ENCODE measurements around the gene ATP1A3.
"Not testable (repeated sequence)": the region's sequence is repeated elsewhere in the genome, so short reads cannot be mapped to it uniquely, and the experiment has no call there.

ATP1A3 gene

GRCh38 chr19:41993612-41994483 lies at the start of gene ATP1A3:
Gene ATP1A3 (minus strand): TSS chr19:41994230. CDS start chr19:41994076, 154 bp downstream.
- DNase-seq (ENCODE audit: low read depth) = peak; percentile 37

- DNase-seq (ENCODE audit: low read depth) = no peak
These were observed 48.6 kb upstream of the ATP1A3 start for GRCh38 chr19:42042455-42043170.

- not testable (repeated sequence) for DNase-seq (ENCODE audit: low read depth)
These were observed 46.5 kb upstream of the ATP1A3 start for GRCh38 chr19:42040491-42040890.

- no peak for DNase-seq (ENCODE audit: low read depth)
These were observed 46.0 kb upstream of the ATP1A3 start for GRCh38 chr19:42040031-42040430.

- DNase-seq (ENCODE audit: low read depth) = no peak
These were observed 44.6 kb upstream of the ATP1A3 start for GRCh38 chr19:42038666-42039065.

- DNase-seq (ENCODE audit: low read depth) = no peak
These were observed 43.6 kb upstream of the ATP1A3 start for GRCh38 chr19:42037649-42038048.

GRCh38 chr19:42034640-42035391 lies 40.8 kb upstream of the ATP1A3 start:
- peak; percentile 50 for DNase-seq (ENCODE audit: low read depth)

GRCh38 chr19:42033413-42033812 lies 39.4 kb upstream of the ATP1A3 start:
- DNase-seq (ENCODE audit: low read depth) = no peak

- no peak for DNase-seq (ENCODE audit: low read depth)
These were observed 38.4 kb upstream of the ATP1A3 start for GRCh38 chr19:42032431-42032830.

- DNase-seq (ENCODE audit: low read depth) = no peak
These were observed 36.8 kb upstream of the ATP1A3 start for GRCh38 chr19:42030645-42031440.

- DNase-seq (ENCODE audit: low read depth) = no peak
These were observed 34.5 kb upstream of the ATP1A3 start for GRCh38 chr19:42028304-42029216.

- DNase-seq (ENCODE audit: low read depth) = no peak
These were observed 30.6 kb upstream of the ATP1A3 start for GRCh38 chr19:42024622-42025111.

GRCh38 chr19:42023943-42024260 lies 29.9 kb upstream of the ATP1A3 start:
- DNase-seq (ENCODE audit: low read depth) = no peak

GRCh38 chr19:42023121-42023942 lies 29.3 kb upstream of the ATP1A3 start:
- no peak for DNase-seq (ENCODE audit: low read depth)

- DNase-seq (ENCODE audit: low read depth) = no peak
These were observed 28.6 kb upstream of the ATP1A3 start for GRCh38 chr19:42022616-42023015.

- DNase-seq (ENCODE audit: low read depth) = no peak
These were observed 27.2 kb upstream of the ATP1A3 start for GRCh38 chr19:42021185-42021584.

- DNase-seq (ENCODE audit: low read depth) = no peak
These were observed 24.6 kb upstream of the ATP1A3 start for GRCh38 chr19:42018503-42019193.

- DNase-seq (ENCODE audit: low read depth) = no peak
These were observed 23.0 kb upstream of the ATP1A3 start for GRCh38 chr19:42017040-42017439.

GRCh38 chr19:42012747-42013146 lies 18.7 kb upstream of the ATP1A3 start:
- not testable (repeated sequence) for DNase-seq (ENCODE audit: low read depth)

All from stimulated activated CD8-positive, alpha-beta memory T cell treated with anti-CD3 and anti-CD28 coated beads, Interleukin-12 subunit alpha, Interleukin-12 subunit beta, amount 100 ng/mL, for 1 hour (primary cell).